ENCODE results near the gene UGP2.
"Not testable (repeated sequence)": the region's sequence is repeated elsewhere in the genome, so short reads cannot be mapped to it uniquely, and the experiment has no call there.

Gene UGP2

GRCh38 chr2:63840785-63841253, 877 bp upstream of the UGP2 start:
- peak; percentile 95 for DNase-seq

GRCh38 chr2:63842149-63843061, 709 bp downstream of the UGP2 start:
- no peak for DNase-seq

GRCh38 chr2:63843093-63843492, 1.4 kb downstream of the UGP2 start:
- DNase-seq = no peak

DNA sequence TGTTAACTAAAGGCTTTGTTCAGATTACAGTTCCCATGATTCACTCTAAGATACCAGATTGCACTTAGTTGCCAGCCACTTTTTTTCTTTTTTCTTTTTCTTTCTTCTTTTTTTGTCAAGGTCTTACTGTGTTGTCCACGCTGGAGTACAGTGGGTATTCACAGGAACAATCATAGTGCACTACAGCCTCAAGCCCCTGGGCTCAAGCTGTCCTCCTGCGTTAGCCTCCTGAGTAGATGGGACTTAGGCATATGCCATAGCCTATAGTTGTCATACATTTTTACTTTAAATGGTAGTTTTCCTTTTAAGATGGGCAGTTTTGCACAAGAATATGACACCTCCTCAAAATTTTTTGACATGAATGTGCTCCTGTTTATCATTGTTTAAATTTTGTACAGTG, 2.1 kb downstream of the UGP2 start:
- DNase-seq = no peak

DNA sequence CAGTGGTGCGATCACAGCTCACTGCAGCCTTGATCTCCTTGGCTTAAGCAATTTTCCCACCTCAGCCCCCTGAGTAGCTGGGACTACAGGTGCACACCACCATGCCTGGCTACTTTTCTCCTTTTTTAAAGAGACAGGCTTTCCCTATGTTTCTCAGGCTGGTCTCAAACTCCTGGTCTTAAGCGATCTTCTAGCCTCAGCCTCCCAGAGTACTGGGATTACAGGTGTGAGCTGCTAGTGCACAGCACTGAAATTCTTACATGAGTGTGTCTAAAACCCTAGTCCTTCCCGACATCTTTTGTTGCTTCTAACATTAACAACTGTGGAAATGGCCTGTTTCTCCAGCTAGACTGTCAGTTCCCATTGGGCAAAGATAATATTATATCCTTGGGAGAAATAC, 2.9 kb downstream of the UGP2 start:
- no peak for DNase-seq

DNA sequence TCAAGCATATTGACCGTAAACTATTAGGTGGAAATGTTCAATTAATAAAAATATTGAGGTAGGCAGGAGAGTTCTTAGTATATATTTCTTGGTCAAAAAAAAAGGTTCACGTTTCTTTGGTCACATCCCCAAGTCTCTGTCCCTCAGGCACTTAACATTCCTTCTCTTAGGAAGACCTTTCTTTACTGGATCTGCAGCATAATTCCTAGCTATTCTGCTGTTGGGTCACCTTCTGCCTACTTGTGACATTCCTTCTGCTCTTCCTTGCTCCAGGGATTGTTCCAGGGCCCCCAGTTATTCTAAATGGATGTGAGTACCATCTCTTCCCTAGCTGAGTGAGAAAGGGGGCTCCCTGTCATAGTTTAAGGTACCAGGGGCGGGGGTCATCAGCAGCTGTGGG, 4.2 kb downstream of the UGP2 start:
- no peak for DNase-seq

- no peak for DNase-seq
These were observed 4.8 kb downstream of the UGP2 start for GRCh38 chr2:63846487-63846886.

GRCh38 chr2:63847571-63847970, 5.9 kb downstream of the UGP2 start:
- DNase-seq = not testable (repeated sequence)

- no peak for DNase-seq
These were observed 7.9 kb downstream of the UGP2 start for GRCh38 chr2:63849381-63850203.

DNA sequence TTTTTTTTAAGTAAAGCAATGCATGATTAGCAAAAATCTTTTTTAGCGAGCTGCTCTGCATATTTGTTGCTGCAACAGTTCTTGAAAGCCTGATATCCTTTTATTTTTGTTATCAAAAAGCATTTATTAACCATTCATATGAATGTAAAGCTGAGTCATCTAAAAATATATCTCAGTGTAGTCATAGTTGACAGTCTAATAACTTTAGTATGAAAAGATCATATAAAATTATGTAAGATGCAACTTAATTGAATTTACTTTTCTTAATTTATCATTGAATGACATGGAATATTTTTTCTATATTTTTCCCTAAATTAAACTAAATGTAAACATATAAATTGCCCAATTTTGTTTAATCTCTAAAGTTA, 8.5 kb downstream of the UGP2 start:
- DNase-seq = no peak

GRCh38 chr2:63850649-63851048, 9.0 kb downstream of the UGP2 start:
- DNase-seq = no peak

- DNase-seq = no peak
These were observed 10.1 kb downstream of the UGP2 start for GRCh38 chr2:63851691-63852311.

DNA sequence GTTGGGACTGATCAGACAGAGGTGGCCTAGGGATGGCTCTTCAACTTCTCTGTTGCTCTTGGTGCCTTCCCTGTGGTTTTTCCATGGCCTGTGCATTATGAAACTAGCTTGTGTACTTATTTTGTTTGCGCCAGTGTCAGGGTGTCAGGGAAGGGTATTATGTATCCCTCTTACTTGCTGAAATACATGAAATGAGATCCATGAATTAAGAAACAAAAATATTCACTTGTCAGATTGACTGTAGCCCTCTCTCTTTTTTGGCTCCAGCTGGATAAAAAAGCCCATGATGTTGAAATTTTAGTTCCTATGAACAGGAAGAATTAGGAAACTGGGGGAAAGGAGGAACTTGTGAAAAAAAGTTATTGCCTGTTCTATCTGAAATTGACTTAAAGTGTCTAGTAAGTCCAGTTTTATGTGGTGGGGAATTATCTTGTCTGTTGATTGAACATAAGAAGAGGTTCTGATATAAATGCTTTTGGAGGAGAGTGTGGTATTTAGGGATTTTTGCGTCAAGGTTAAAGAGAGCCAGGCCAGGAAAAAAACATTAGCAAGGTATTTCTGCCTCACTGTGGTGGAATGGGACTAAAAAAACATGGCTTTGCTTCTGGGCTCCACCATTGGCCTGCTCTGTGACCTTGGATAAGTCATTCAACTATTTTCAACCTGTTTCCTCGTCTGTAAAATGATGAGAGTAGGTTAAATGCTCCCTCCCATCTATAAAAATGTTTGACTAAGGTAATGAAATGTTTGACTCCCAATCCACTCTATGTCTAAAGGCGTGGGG, 12.0 kb downstream of the UGP2 start:
- DNase-seq = no peak

- no peak for DNase-seq
These were observed 14.0 kb downstream of the UGP2 start for GRCh38 chr2:63855418-63856302.

DNA sequence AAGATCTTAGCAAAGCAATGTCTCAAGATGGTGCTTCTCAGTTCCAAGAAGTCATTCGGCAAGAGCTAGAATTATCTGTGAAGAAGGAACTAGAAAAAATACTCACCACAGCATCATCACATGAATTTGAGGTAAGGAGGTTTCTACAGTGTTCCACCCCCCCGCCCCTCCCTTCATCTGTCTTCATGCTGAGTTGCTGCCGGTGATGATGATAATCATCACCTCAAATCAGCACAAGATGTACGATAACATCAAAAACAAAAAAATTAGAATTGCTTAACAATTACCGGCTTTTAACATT, 14.6 kb downstream of the UGP2 start:
- DNase-seq = no peak

DNA sequence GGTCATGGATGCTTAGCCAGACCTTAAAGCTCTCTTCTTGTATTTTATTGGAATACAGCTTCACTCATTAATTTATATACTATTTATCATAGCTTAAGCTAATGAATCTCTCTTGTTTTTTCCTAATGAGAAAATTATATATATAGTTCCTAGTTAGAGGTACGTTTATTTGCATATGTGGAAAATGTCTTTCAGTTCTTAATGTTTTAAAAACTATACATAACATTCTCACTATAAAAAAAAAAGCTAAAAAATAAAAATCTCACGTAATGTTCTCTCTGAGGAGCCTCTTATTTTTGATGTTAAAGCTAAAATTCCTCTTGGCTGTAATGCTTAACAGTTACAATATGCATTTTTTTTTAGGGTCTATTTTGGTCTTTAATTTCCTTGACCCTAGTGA, 16.6 kb downstream of the UGP2 start:
- DNase-seq = no peak

- DNase-seq = peak; percentile 42
These were observed 19.6 kb downstream of the UGP2 start for GRCh38 chr2:63861220-63861822.

DNA sequence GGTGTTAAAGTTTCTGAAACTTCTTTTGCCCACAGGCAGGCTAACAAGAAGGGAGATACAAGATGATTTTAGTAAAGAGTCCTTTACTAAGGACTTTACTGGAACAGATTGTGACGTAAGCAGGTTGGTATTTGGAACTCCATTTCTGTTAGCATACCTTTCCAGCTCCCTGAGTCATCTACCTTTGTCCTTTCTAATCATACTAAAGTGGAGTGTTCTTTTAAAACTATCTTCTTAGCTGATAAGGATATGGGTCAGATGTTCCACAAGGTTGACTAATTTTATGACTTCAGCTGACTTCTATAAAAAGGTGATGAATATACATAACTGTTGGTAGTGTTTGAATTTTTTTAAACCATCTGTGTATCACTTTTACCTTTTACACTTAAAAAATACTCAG, 21.1 kb downstream of the UGP2 start:
- no peak for DNase-seq

- DNase-seq = no peak
These were observed 22.0 kb downstream of the UGP2 start for GRCh38 chr2:63863707-63864106.

DNA sequence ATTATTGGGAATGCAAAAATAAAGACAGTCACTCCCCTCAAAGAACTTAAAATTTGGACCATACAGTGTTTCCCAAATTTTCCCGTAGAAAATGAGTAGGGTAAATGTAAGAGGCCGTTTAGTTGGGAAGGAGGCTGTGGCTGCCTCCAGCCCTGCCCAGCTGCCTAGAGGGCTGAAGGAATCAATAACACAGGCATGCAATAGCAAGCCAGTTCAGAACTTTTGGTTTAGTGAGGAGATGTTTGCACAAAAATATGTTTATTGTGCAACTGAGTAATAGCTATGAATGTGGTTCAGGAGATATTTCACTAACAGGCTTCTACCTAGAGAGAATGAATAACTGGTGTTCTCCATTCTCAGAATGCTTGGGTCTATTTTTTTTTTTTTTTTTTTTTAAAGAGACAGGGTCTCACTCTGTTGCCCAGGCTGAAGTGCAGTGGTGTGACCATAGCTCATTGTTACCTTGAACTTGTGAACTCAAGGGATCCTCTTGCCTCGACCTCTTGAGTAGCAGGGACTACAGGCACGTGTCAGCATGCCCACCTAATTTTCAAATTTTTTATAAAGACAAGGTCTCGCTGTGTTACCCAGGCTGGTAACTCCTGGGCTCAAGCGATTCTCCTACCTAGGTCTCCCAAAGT, 23.6 kb downstream of the UGP2 start:
- DNase-seq = no peak
